ENCODE results near the gene MAPKAPK3.

DNA sequence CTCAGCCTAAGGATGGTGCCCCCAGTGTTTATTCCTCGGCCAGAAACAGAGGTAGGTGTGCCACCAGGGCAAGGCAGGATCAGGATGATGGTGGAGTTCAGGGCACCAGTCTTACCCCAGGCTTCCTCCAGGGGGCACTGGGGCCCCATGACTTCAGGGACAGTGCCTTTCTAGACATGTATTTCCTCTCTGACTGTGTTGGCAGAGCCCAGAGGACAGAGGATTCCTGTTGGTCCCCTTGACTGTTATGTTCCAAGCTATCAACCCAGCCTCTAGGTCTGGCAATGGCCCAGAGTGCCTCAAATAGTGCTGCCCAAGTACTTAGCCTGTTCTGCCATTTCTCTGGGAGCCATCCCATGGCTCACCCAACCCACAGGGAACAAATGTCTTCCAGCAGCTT is 44.8 kb upstream of the MAPKAPK3 start:
- TF ChIP-seq, protein P1, sequence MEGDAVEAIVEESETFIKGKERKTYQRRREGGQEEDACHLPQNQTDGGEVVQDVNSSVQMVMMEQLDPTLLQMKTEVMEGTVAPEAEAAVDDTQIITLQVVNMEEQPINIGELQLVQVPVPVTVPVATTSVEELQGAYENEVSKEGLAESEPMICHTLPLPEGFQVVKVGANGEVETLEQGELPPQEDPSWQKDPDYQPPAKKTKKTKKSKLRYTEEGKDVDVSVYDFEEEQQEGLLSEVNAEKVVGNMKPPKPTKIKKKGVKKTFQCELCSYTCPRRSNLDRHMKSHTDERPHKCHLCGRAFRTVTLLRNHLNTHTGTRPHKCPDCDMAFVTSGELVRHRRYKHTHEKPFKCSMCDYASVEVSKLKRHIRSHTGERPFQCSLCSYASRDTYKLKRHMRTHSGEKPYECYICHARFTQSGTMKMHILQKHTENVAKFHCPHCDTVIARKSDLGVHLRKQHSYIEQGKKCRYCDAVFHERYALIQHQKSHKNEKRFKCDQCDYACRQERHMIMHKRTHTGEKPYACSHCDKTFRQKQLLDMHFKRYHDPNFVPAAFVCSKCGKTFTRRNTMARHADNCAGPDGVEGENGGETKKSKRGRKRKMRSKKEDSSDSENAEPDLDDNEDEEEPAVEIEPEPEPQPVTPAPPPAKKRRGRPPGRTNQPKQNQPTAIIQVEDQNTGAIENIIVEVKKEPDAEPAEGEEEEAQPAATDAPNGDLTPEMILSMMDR (IDR thresholded peaks at IDR 0.05; ENCODE audit: low read depth, low read length, poor library complexity, severe bottlenecking): peak; percentile 78
- TF ChIP-seq EZH2phosphoT487 (IDR thresholded peaks at IDR 0.05; ENCODE audit: borderline replicate concordance, low read length): no peak

Measured in DOHH2 (cell line).